ENCODE data around the gene DCUN1D1.

DNA sequence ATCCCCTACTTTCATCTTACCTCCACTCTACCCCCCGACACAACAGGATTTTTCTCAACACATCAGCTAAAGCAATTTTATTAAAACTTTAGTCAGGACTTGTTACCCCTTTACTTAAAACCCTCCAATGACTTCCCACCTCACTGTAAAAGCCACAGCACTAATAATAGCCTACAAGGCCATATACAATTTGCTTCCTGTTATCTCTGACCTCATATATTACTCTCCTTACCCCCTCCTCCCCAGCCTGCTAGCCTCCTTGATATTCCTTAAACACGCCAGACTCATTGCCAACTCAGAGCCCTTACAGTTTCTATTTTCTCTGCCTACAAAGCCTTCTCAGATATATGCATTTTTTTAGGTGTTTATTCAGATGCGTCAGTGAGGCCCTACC, 54.4 kb downstream of the DCUN1D1 start:
- TF ChIP-seq POLR2A (IDR thresholded peaks at IDR 0.05): no peak
- no peak for TF ChIP-seq CTCF (IDR thresholded peaks at IDR 0.05)
